WI38 (cell line): ENCODE data around the gene ATG4A.

Experiments
- H3K4me3 ChIP-seq: 2 replicates; pipeline ENCODE4 v1.5.1; 2011; ENCODE audit warnings: low read depth, mild to moderate bottlenecking, control low read depth, low read length
- CTCF ChIP-seq: IDR thresholded peaks from 2 replicates; pipeline ENCODE4 v1.5.1; 2012; ENCODE audit warnings: low read depth, mild to moderate bottlenecking, control low read depth, low read length

ATG4A gene

GRCh38 chrX:108159028-108159670 is 67.6 kb downstream of the ATG4A start:
- no peak overlapping the region for H3K4me3 ChIP-seq
- TF ChIP-seq CTCF, result no peak

GRCh38 chrX:108160309-108160708 is 68.7 kb downstream of the ATG4A start:
- no peak overlapping the region for H3K4me3 ChIP-seq
- no peak for TF ChIP-seq CTCF

GRCh38 chrX:108162265-108162664 is 70.7 kb downstream of the ATG4A start:
- no peak overlapping the region for H3K4me3 ChIP-seq
- TF ChIP-seq CTCF, result no peak

- TF ChIP-seq CTCF, result no peak
- no peak overlapping the region for H3K4me3 ChIP-seq
Measured at GRCh38 chrX:108163333-108164082, 71.9 kb downstream of the ATG4A start.

GRCh38 chrX:108165383-108166111 is 74.0 kb downstream of the ATG4A start:
- peak; percentile 42 for TF ChIP-seq CTCF
- no peak overlapping the region for H3K4me3 ChIP-seq

- TF ChIP-seq CTCF, result no peak
- no peak overlapping the region for H3K4me3 ChIP-seq
Measured at GRCh38 chrX:108167211-108167872, 75.8 kb downstream of the ATG4A start.
